ENCODE measurements around the gene SPTB.

Gene SPTB

DNA sequence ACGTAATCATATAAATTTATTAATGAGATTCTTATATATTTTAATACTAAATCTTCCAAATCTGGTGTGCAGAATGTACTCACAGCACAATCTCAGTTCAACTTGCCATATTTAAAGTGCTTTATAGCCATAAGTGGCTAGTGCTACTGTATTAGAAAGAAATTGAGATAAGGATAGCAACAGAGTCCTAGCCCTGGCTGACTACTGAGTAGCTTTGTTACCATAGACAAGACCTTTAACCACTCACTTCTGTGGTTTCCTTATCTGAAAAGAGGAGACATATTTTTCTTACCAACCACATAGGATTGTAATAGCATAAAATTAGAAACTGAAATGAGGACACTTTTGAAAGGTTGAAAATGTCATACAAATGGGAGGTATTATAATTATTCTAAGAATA lies 32.6 kb upstream of the SPTB start:
- in situ Hi-C loops (cut with HindIII; ENCODE audit: low pct_unique_long_range_greater_than_20kb, low sequenced_read_pairs), result no loop called here
- TF ChIP-seq JUND (IDR thresholded peaks at IDR 0.05; ENCODE audit: low read depth), result no peak
- DNase-seq (ENCODE audit: low read depth in 1 of 2, low spot score in 1 of 2), result no peak

DNA sequence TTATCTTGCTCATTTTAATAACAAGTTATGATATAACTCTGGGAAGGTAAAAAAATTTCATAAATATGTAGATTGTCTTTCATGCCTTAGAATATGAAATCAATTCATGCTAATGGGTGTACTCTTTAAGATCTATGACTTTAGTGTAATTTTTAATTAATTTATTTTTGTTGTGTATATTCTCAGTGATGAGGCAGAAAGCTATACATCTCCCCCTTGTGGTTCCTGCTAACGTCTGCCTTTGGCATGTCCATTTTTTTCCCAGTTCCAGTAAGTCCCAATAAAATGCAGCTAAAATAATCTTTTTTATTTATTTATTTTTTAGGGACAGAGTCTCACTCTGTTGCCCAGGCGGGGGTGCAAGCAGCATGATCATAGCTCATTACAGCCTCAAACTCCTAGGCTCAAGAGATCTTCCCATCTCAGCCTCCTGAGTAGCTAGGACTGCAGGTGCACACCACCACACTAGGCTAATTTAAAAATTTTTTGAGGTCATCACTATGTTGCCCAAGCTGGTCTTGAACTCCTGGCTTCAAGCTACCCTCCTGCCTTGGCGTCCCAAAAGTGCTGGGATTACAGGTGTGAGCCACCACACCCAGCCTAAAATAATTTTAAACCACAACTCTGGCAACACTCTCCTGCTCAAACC lies 31.3 kb upstream of the SPTB start:
- in situ Hi-C loops (cut with HindIII; ENCODE audit: low pct_unique_long_range_greater_than_20kb, low sequenced_read_pairs), result no loop called here
- no peak for TF ChIP-seq JUND (IDR thresholded peaks at IDR 0.05; ENCODE audit: low read depth)
- peak in 1 of 2 experiments; percentile 49 for DNase-seq (ENCODE audit: low read depth in 1 of 2, low spot score in 1 of 2)

- DNase-seq (ENCODE audit: low read depth in 1 of 2, low spot score in 1 of 2), result peak in 1 of 2 experiments; percentile 10
- in situ Hi-C loops (cut with HindIII; ENCODE audit: low pct_unique_long_range_greater_than_20kb, low sequenced_read_pairs), result no loop called here
- no peak for TF ChIP-seq JUND (IDR thresholded peaks at IDR 0.05; ENCODE audit: low read depth)
Observed at GRCh38 chr14:64906022-64906421, 26.3 kb upstream of the SPTB start.

DNA sequence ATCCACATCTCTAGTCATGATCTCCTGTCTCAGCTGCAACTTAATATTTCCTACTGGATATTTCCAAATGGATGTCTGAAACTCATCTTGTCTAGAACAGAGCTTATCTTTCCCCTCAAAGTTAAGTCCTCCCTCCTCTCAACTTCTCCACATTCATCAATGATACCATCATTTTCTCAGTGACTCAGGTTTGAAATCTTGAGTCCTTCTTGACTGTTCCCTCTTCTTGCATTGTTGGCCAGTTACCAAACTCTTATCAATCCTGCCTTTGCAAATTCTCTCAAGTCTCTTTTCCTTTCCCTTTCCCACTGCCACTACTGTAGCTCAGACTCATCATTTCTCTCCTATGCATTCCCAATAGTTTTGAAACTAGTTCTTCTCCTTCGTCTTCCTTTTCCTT lies 20.3 kb upstream of the SPTB start:
- DNase-seq (ENCODE audit: low read depth in 1 of 2, low spot score in 1 of 2), result no peak
- no peak for TF ChIP-seq JUND (IDR thresholded peaks at IDR 0.05; ENCODE audit: low read depth)
- in situ Hi-C loops (cut with HindIII; ENCODE audit: low pct_unique_long_range_greater_than_20kb, low sequenced_read_pairs), result no loop called here

DNA sequence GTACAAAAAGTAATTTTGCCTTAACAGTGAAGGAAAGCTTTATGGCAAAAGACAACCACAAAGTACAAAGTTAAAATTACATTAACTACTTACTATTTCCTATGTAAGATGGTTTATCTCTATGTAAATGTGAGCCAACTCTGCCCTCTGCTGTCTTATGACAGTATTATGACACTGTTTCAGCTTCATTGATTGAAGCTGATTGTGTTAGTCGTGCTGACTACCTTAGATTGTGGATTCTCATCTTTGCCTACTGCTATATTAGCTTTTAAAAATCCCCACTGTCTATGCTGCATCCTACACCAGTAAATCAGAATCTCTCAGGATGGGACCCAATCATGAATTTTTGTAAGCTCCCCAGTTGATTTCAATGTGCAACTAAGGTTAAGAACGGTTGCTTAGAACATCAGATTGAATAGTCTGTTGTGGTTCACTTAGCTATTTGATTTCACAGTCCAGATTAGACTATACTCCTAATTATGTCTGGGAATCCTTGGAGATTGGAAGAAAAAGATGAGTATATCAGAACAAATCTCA lies 12.2 kb upstream of the SPTB start:
- DNase-seq (ENCODE audit: low read depth in 1 of 2, low spot score in 1 of 2), result peak; percentile 74 to 85
- no peak for TF ChIP-seq JUND (IDR thresholded peaks at IDR 0.05; ENCODE audit: low read depth)
- in situ Hi-C loops (cut with HindIII; ENCODE audit: low pct_unique_long_range_greater_than_20kb, low sequenced_read_pairs), result no loop called here

GRCh38 chr14:64891173-64891838 lies 11.6 kb upstream of the SPTB start:
- in situ Hi-C loops (cut with HindIII; ENCODE audit: low pct_unique_long_range_greater_than_20kb, low sequenced_read_pairs), result no loop called here
- DNase-seq (ENCODE audit: low read depth in 1 of 2, low spot score in 1 of 2), result peak in 1 of 2 experiments; percentile 9
- no peak for TF ChIP-seq JUND (IDR thresholded peaks at IDR 0.05; ENCODE audit: low read depth)

DNA sequence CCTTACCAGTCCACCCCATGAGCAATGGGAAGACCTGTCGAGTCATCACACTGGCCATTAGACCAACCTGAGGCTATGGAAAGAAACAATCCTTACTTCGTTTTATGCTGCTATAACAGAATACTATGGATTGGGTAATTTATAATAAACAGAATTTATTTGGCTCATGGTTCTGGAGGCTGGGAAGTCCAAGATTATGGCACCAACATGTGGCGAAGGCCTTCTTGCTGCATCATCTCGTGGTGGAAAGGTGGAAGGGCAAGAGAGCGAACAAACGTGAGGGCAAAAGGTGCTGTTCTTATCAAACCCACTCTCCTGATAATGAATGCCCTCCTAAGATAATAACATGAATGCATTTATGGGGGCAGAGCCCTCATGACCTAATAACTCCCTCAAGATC lies 9.6 kb upstream of the SPTB start:
- no peak for DNase-seq (ENCODE audit: low read depth in 1 of 2, low spot score in 1 of 2)
- no peak for TF ChIP-seq JUND (IDR thresholded peaks at IDR 0.05; ENCODE audit: low read depth)
- in situ Hi-C loops (cut with HindIII; ENCODE audit: low pct_unique_long_range_greater_than_20kb, low sequenced_read_pairs), result no loop called here

- TF ChIP-seq JUND (IDR thresholded peaks at IDR 0.05; ENCODE audit: low read depth), result no peak
- in situ Hi-C loops (cut with HindIII; ENCODE audit: low pct_unique_long_range_greater_than_20kb, low sequenced_read_pairs), result no loop called here
- no peak for DNase-seq (ENCODE audit: low read depth in 1 of 2, low spot score in 1 of 2)
Observed at GRCh38 chr14:64885559-64885958, 5.9 kb upstream of the SPTB start.

DNA sequence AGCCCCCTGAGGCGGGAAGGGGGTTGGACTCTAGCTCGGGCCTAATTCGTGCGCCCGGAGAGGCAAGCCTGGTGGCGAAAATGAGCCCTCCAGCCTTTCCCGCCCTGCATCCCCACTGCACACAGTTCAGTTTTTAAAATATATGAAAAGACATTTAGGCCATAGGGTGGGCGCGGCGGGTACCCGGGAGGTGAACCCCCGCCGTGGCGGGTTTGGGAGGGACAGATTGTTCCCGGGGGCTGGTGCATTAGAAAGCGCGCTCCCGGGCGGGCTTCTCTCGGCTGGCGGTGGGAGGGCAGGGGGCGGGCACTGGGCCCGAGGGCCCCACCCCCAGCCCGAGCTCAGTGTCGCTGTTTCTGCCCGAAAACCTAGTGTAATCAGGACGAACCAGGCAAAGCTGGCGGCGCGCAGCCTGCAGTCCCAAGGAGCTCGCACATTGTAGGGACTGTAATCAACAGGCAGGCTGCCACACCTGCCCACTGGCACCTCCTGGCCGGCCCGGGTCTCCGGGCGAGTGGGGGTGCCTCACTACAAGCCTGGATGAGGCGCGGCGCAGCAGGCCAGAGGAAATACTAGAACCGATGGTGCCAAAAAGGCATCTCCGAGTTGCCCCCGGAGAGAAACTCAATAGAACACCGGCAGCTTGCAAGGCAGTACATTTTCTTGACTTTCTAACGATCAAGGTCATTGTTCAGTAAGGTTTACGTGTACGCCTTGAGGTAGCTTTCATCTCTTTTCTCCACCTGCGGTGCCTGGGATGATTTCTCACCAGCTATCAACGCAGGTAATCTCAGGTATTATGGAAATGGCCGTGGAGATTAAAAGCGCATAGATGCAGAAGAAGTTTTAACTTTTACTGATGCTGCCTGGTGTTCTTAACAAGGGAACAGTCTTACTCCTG lies 764 bp upstream of the SPTB start:
- TF ChIP-seq JUND (IDR thresholded peaks at IDR 0.05; ENCODE audit: low read depth), result no peak
- peak; percentile 37 to 81 for DNase-seq (ENCODE audit: low read depth in 1 of 2, low spot score in 1 of 2)
- in situ Hi-C loops (cut with HindIII; ENCODE audit: low pct_unique_long_range_greater_than_20kb, low sequenced_read_pairs), result no loop called here

- in situ Hi-C loops (cut with HindIII; ENCODE audit: low pct_unique_long_range_greater_than_20kb, low sequenced_read_pairs), result no loop called here
- no peak for TF ChIP-seq JUND (IDR thresholded peaks at IDR 0.05; ENCODE audit: low read depth)
Observed at GRCh38 chr14:64878837-64879634, 671 bp downstream of the SPTB start.

GRCh38 chr14:64877846-64878245 lies 1.9 kb downstream of the SPTB start:
- no peak for DNase-seq (ENCODE audit: low read depth in 1 of 2, low spot score in 1 of 2)
- in situ Hi-C loops (cut with HindIII; ENCODE audit: low pct_unique_long_range_greater_than_20kb, low sequenced_read_pairs), result no loop called here
- TF ChIP-seq JUND (IDR thresholded peaks at IDR 0.05; ENCODE audit: low read depth), result no peak

More at GRCh38 chr14:64878837-64879634, 671 bp downstream of the SPTB start:
- DNase-seq (ENCODE audit: low read depth in 1 of 2, low spot score in 1 of 2), result no peak

DNA sequence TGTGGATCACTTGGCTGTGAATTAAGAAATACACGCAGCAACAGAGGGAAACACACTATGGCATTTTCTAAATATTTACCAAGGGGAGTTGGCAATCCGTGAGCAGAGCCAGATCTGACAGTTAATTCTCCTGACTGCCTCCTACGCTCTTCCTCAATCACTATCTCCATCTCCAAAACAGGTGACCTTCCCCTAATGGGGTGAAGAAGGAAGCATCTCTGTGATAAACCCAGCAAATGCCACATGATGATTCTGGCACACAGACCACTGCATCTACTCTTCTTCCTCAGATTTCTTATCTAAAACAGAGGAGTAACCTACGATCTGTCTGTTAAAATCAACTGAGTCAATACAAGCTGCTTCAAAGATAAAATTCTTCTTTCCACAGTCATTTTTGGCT lies 4.4 kb downstream of the SPTB start:
- no peak for TF ChIP-seq JUND (IDR thresholded peaks at IDR 0.05; ENCODE audit: low read depth)
- in situ Hi-C loops (cut with HindIII; ENCODE audit: low pct_unique_long_range_greater_than_20kb, low sequenced_read_pairs), result no loop called here
- DNase-seq (ENCODE audit: low read depth in 1 of 2, low spot score in 1 of 2), result no peak

Measured in T47D (cell line).